Astrocyte (in vitro differentiated cells and primary cell): ENCODE measurements around the gene LYZL1.

Experiments used
- CTCF ChIP-seq: IDR thresholded peaks from 2 replicates; pipeline ENCODE4 v1.5.1; 2011; ENCODE audit warnings: low read depth, mild to moderate bottlenecking, inconsistent platforms, low read length, moderate library complexity; ENCODE audit not compliant: insufficient read depth
- EZH2 ChIP-seq: IDR thresholded peaks from 2 replicates; pipeline ENCODE4 v1.6.1; 2012; ENCODE audit warnings: mild to moderate bottlenecking, low read length, inconsistent platforms; ENCODE audit not compliant: insufficient read depth

GRCh38 chr10:29255104-29255503 lies 33.8 kb upstream of the LYZL1 start:
- no peak for TF ChIP-seq CTCF
- no peak for TF ChIP-seq EZH2
